ENCODE data around the gene PPP1R14C. TPM values are rescaled to one million over a fixed set of nuclear protein-coding genes. Genes with fewer than 3 reads are reported as not detected.

Gene PPP1R14C
- total and polyA plus RNA-seq, 2 donors (not counting 3 experiments of a cell fraction or from before 2014, with no cell fraction given) = not detected

GRCh38 chr6:150276168-150276936 lies 133.5 kb downstream of the PPP1R14C start:
- Histone ChIP-seq H3K4me2 (ENCODE audit: insufficient read depth, low read length) (no peak overlapping the region), H4K20me1 (replicated peaks; ENCODE audit: control insufficient read depth, extremely low read depth, insufficient read depth, low read length) (no peaks in the 10 kb centered on the region), H3K9me3 (replicated peaks; ENCODE audit: control insufficient read depth, insufficient read depth, low read length) (no peaks in the 10 kb centered on the region), H3K27me3 (ENCODE audit: control insufficient read depth in 2 of 2, insufficient read depth in 2 of 2, low read length in 2 of 2) (peaks cover 3 to 6% of the 10 kb centered on the region in 2 experiments), H3K4me3 (replicated peaks in 1 of 3; ENCODE audit: insufficient read depth in 1 of 3, low read depth in 1 of 3, low read length in 3 of 3) (no peak overlapping the region), H3K4me1 (ENCODE audit: control insufficient read depth, extremely low read depth, insufficient read depth, low read length) (no peaks in the 10 kb centered on the region), H3K9ac (replicated peaks; ENCODE audit: extremely low read depth, insufficient read depth, low read length) (no peak overlapping the region), H3K9me1 (replicated peaks; ENCODE audit: control insufficient read depth, extremely low read depth, insufficient read depth, low read length) (no peaks in the 10 kb centered on the region), H2AFZ (ENCODE audit: low read depth, low read length) (no peak overlapping the region), H3K27ac (ENCODE audit: insufficient read depth, low read depth, low read length) (no peak overlapping the region), H3K79me2 (ENCODE audit: control insufficient read depth, insufficient read depth, low read length) (no peaks in the 10 kb centered on the region), H3K36me3 (ENCODE audit: control insufficient read depth in 2 of 2, extremely low read depth in 1 of 2, insufficient read depth in 2 of 2, low read length in 2 of 2) (no peaks in the 10 kb centered on the region)
- intact Hi-C loops (cut with micrococcal nuclease) = no loop called here
- no TSS peak for BruUV-seq (replicated peaks)
- no peak for FAIRE-seq
- ChIA-PET POLR2A (no interaction called here), CTCF (interaction anchor here (1.8 kb wide), 1 partner anchor 196 kb away, joined by 4 read pairs; no protein-coding TSS in a partner anchor)
- dilution Hi-C loops (cut with MboI; ENCODE audit: extremely low pct_ligation_motif_present, low sequenced_read_pairs) = no loop called here
- TF ChIP-seq POLR2A (IDR thresholded peaks at IDR 0.05; ENCODE audit: low read depth, low read length) (no peak), MYC (IDR thresholded peaks at IDR 0.05; ENCODE audit: low read depth, low read length) (no peak), EZH2 (IDR thresholded peaks at IDR 0.05; ENCODE audit: borderline replicate concordance, low read depth, low read length, severe bottlenecking) (no peak), POLR2AphosphoS5 (IDR thresholded peaks at IDR 0.05; ENCODE audit: insufficient read depth, low read depth, low read length) (no peak), GATA2 (IDR thresholded peaks at IDR 0.05; ENCODE audit: insufficient read depth, insufficient read length, low read depth, low read length) (no peak), CTCF (IDR thresholded peaks at IDR 0.05; ENCODE audit: extremely low read depth in 1 of 2, insufficient read depth in 1 of 2, low read depth in 1 of 2, low read length in 2 of 2) (no peak), FOS (IDR thresholded peaks at IDR 0.05; ENCODE audit: borderline replicate concordance, insufficient read depth, low read length) (no peak), MAX (IDR thresholded peaks at IDR 0.05; ENCODE audit: insufficient read depth, insufficient read length) (no peak), JUN (IDR thresholded peaks at IDR 0.05; ENCODE audit: borderline replicate concordance, insufficient read depth, insufficient read length, low read depth) (no peak)
- no peak for DNase-seq (ENCODE audit: low read depth, low spot score)

Data from endothelial cell of umbilical vein (primary cell).